CD4-positive, CD25-positive, alpha-beta regulatory T cell (primary cell): Measurements from ENCODE around the gene SELENOF. TPM values are rescaled to one million over a fixed set of nuclear protein-coding genes. Genes with fewer than 3 reads are reported as not detected.

ENCODE experiments used
- ATAC-seq, 2 donors: fragments of 150-1000 bp; cut with Tn5 transposase; one replicate each; pipeline ENCODE4 v1.10.0; 2021; ENCODE audit warnings: low read depth in 2 of 2, moderate number of reproducible peaks in 2 of 2, moderate library complexity in 1 of 2
- DNase-seq, 3 donors: peaks; one replicate each; pipeline versions ENCODE4 v3.0.0 to v3.0.0-alpha.2; 2012 to 2022; ENCODE audit warnings: mixed read lengths in 1 of 3
- H3K27ac ChIP-seq: one replicate; pipeline ENCODE4 v1.7.0; 2013; ENCODE audit warnings: mild to moderate bottlenecking, low read length; ENCODE audit not compliant: insufficient read depth, poor library complexity, severe bottlenecking
- H3K27me3 ChIP-seq: one replicate; pipeline ENCODE4 v1.7.0; 2013; ENCODE audit warnings: low read length; ENCODE audit not compliant: control insufficient read depth, insufficient read depth
- H3K36me3 ChIP-seq: one replicate; pipeline ENCODE4 v1.7.0; 2013; ENCODE audit warnings: mild to moderate bottlenecking, low read length, moderate library complexity; ENCODE audit not compliant: control insufficient read depth, insufficient read depth
- H3K4me1 ChIP-seq: 2 replicates; pipeline ENCODE4 v1.7.0; 2013; ENCODE audit warnings: mild to moderate bottlenecking, low read length; ENCODE audit not compliant: insufficient read depth, control insufficient read depth, poor library complexity, severe bottlenecking
- H3K4me3 ChIP-seq: one replicate; pipeline ENCODE4 v1.7.0; 2013; ENCODE audit warnings: low read depth, mild to moderate bottlenecking, low read length, moderate library complexity
- H3K9me3 ChIP-seq, 2 experiments: 1 replicate in 1 of 2; 2 replicates in 1 of 2; pipeline ENCODE4 v1.7.0; 2013; ENCODE audit warnings: low read length in 2 of 2, mild to moderate bottlenecking in 1 of 2, moderate library complexity in 1 of 2; ENCODE audit not compliant: control insufficient read depth in 2 of 2
- H3K27ac Mint-ChIP-seq, 3 donors: one replicate each; pipeline ENCODE4 v1.8.0; 2020 to 2022; ENCODE audit warnings: mild to moderate bottlenecking in 3 of 3, mixed read lengths in 3 of 3, moderate library complexity in 2 of 3
- H3K27me3 Mint-ChIP-seq: one replicate; pipeline ENCODE4 v1.8.0; 2022; ENCODE audit warnings: mild to moderate bottlenecking, mixed read lengths
- H3K36me3 Mint-ChIP-seq: one replicate; pipeline ENCODE4 v1.8.0; 2020; ENCODE audit warnings: mixed read lengths
- H3K4me1 Mint-ChIP-seq, 4 donors: one replicate each; pipeline ENCODE4 v1.8.0; 2020 to 2022; ENCODE audit warnings: mixed read lengths in 4 of 4, mild to moderate bottlenecking in 1 of 4
- H3K4me3 Mint-ChIP-seq, 4 donors: one replicate each; pipeline ENCODE4 v1.8.0; 2020 to 2022; ENCODE audit warnings: mild to moderate bottlenecking in 4 of 4, mixed read lengths in 4 of 4, moderate library complexity in 3 of 4
- H3K9me3 Mint-ChIP-seq, 7 donors: one replicate each; pipeline ENCODE4 v1.8.0; 2020 to 2022; ENCODE audit warnings: mixed read lengths in 7 of 7, mild to moderate bottlenecking in 3 of 7, moderate library complexity in 2 of 7
- polyA plus RNA-seq, 4 donors: library from polyadenylated mRNA; unstranded; fragments of 300-500 nt; fragmentation: Illumina TruSeq; gene quantifications; one replicate each; pipeline ENCODE4 v1.2.3, GENCODE V29; 2021
- total RNA-seq: library from RNA; stranded (reverse); gene quantifications from one replicate; pipeline ENCODE4 v1.2.3, GENCODE V29; 2022

The SELENOF gene
- total and polyA plus RNA-seq, 5 donors from 2014 or later = 128 to 322 (median 295) TPM

- Mint-ChIP-seq H3K36me3 (peaks cover 4% of the 10 kb centered on the region), H3K27me3 (no peaks in the 10 kb centered on the region), H3K27ac (no peak overlapping the region), H3K4me1 (peaks cover 0 to 18% (median 12%) of the 10 kb centered on the region in 4 donors), H3K9me3 (no peaks in the 10 kb centered on the region), H3K4me3 (peak overlapping the region in 1 of 4 donors; percentile 53)
- H3K9me3 ChIP-seq = no peaks in the 10 kb centered on the region
- ATAC-seq = no peak
- no peak overlapping the region for H3K27ac ChIP-seq
- no peaks in the 10 kb centered on the region for H3K27me3 ChIP-seq
- no peak overlapping the region for H3K4me3 ChIP-seq
- no peaks in the 10 kb centered on the region for H3K4me1 ChIP-seq
- H3K36me3 ChIP-seq = no peaks in the 10 kb centered on the region
- no peak for DNase-seq
Observed at GRCh38 chr1:86950712-86951419, 36.9 kb upstream of the SELENOF start.

- Mint-ChIP-seq H3K4me3 (no peak overlapping the region), H3K9me3 (no peaks in the 10 kb centered on the region), H3K36me3 (peaks cover 4% of the 10 kb centered on the region), H3K4me1 (peaks cover 5 to 17% (median 8%) of the 10 kb centered on the region in 4 donors), H3K27ac (no peak overlapping the region), H3K27me3 (no peaks in the 10 kb centered on the region)
- DNase-seq = no peak
- Histone ChIP-seq H3K4me3 (no peak overlapping the region), H3K27me3 (no peaks in the 10 kb centered on the region), H3K36me3 (no peaks in the 10 kb centered on the region), H3K9me3 (no peaks in the 10 kb centered on the region), H3K27ac (no peak overlapping the region), H3K4me1 (no peaks in the 10 kb centered on the region)
- no peak for ATAC-seq
Observed at GRCh38 chr1:86948212-86948611, 34.3 kb upstream of the SELENOF start.

- H3K4me1 Mint-ChIP-seq = peaks cover 1 to 22% (median 19%) of the 10 kb centered on the region in 4 donors
- no peak for ATAC-seq
- H3K27ac ChIP-seq = no peak overlapping the region
- no peak for DNase-seq
- no peaks in the 10 kb centered on the region for H3K27me3 ChIP-seq
- no peaks in the 10 kb centered on the region for H3K9me3 ChIP-seq
- no peaks in the 10 kb centered on the region for H3K27me3 Mint-ChIP-seq
- no peaks in the 10 kb centered on the region for H3K9me3 Mint-ChIP-seq
- H3K36me3 Mint-ChIP-seq = peaks cover 3% of the 10 kb centered on the region
- H3K4me3 ChIP-seq = no peak overlapping the region
- H3K4me3 Mint-ChIP-seq = no peak overlapping the region
- H3K36me3 ChIP-seq = no peaks in the 10 kb centered on the region
- H3K27ac Mint-ChIP-seq = no peak overlapping the region
- H3K4me1 ChIP-seq = no peaks in the 10 kb centered on the region
Observed at GRCh38 chr1:86942743-86943142, 28.8 kb upstream of the SELENOF start.

- H3K4me3 Mint-ChIP-seq = no peak overlapping the region
- ATAC-seq (no peak), DNase-seq (no peak)
Observed at GRCh38 chr1:86942042-86942441, 28.1 kb upstream of the SELENOF start.

GRCh38 chr1:86940599-86940998 is 26.7 kb upstream of the SELENOF start:
- Mint-ChIP-seq H3K9me3 (no peaks in the 10 kb centered on the region), H3K27me3 (no peaks in the 10 kb centered on the region)
- ATAC-seq = no peak

More at GRCh38 chr1:86942042-86942441, 28.1 kb upstream of the SELENOF start:
- Histone ChIP-seq H3K27me3 (no peaks in the 10 kb centered on the region), H3K27ac (no peak overlapping the region), H3K9me3 (no peaks in the 10 kb centered on the region), H3K36me3 (no peaks in the 10 kb centered on the region), H3K4me1 (no peaks in the 10 kb centered on the region), H3K4me3 (no peak overlapping the region)
- Mint-ChIP-seq H3K9me3 (no peaks in the 10 kb centered on the region), H3K36me3 (no peaks in the 10 kb centered on the region), H3K27ac (peak overlapping the region in 1 of 3 donors; percentile 5), H3K4me1 (peaks cover 0 to 28% (median 18%) of the 10 kb centered on the region in 4 donors), H3K27me3 (no peaks in the 10 kb centered on the region)

GRCh38 chr1:86939406-86939805 is 25.5 kb upstream of the SELENOF start:
- H3K4me3 Mint-ChIP-seq = no peak overlapping the region
- peaks cover 0 to 22% (median 15%) of the 10 kb centered on the region in 4 donors for H3K4me1 Mint-ChIP-seq
- H3K27me3 ChIP-seq = no peaks in the 10 kb centered on the region
- H3K27ac Mint-ChIP-seq = no peak overlapping the region
- ATAC-seq (no peak), DNase-seq (no peak)
- H3K4me1 ChIP-seq = no peaks in the 10 kb centered on the region
- no peak overlapping the region for H3K4me3 ChIP-seq
- no peaks in the 10 kb centered on the region for H3K27me3 Mint-ChIP-seq
- no peak overlapping the region for H3K27ac ChIP-seq
- H3K9me3 Mint-ChIP-seq = no peaks in the 10 kb centered on the region
- no peaks in the 10 kb centered on the region for H3K36me3 Mint-ChIP-seq
- H3K36me3 ChIP-seq = no peaks in the 10 kb centered on the region
- H3K9me3 ChIP-seq = no peaks in the 10 kb centered on the region

More at GRCh38 chr1:86940599-86940998, 26.7 kb upstream of the SELENOF start:
- H3K27ac Mint-ChIP-seq = no peak overlapping the region
- H3K36me3 ChIP-seq = no peaks in the 10 kb centered on the region
- no peak for DNase-seq
- no peaks in the 10 kb centered on the region for H3K4me1 ChIP-seq
- no peaks in the 10 kb centered on the region for H3K27me3 ChIP-seq
- no peak overlapping the region for H3K27ac ChIP-seq
- H3K4me3 ChIP-seq = no peak overlapping the region
- peaks cover 0 to 26% (median 14%) of the 10 kb centered on the region in 4 donors for H3K4me1 Mint-ChIP-seq
- H3K36me3 Mint-ChIP-seq = no peaks in the 10 kb centered on the region
- no peaks in the 10 kb centered on the region for H3K9me3 ChIP-seq
- H3K4me3 Mint-ChIP-seq = no peak overlapping the region

GRCh38 chr1:86938855-86939254 is 24.9 kb upstream of the SELENOF start:
- Histone ChIP-seq H3K27ac (no peak overlapping the region), H3K4me1 (no peaks in the 10 kb centered on the region), H3K36me3 (no peaks in the 10 kb centered on the region), H3K9me3 (no peaks in the 10 kb centered on the region), H3K4me3 (no peak overlapping the region), H3K27me3 (no peaks in the 10 kb centered on the region)
- Mint-ChIP-seq H3K27ac (no peak overlapping the region), H3K27me3 (no peaks in the 10 kb centered on the region), H3K4me1 (peaks cover 4 to 23% (median 19%) of the 10 kb centered on the region in 4 donors), H3K4me3 (no peak overlapping the region), H3K9me3 (no peaks in the 10 kb centered on the region), H3K36me3 (no peaks in the 10 kb centered on the region)
- DNase-seq (no peak), ATAC-seq (no peak)

- no peak overlapping the region for H3K4me3 ChIP-seq
- no peak overlapping the region for H3K4me3 Mint-ChIP-seq
- no peak overlapping the region for H3K27ac ChIP-seq
- H3K27me3 Mint-ChIP-seq = no peaks in the 10 kb centered on the region
- no peaks in the 10 kb centered on the region for H3K27me3 ChIP-seq
- ATAC-seq = no peak
- H3K4me1 ChIP-seq = no peaks in the 10 kb centered on the region
- DNase-seq = no peak
- no peaks in the 10 kb centered on the region for H3K9me3 ChIP-seq
- H3K4me1 Mint-ChIP-seq = peaks cover 8 to 27% (median 23%) of the 10 kb centered on the region in 4 donors
- H3K36me3 ChIP-seq = no peaks in the 10 kb centered on the region
- H3K36me3 Mint-ChIP-seq = no peaks in the 10 kb centered on the region
- H3K27ac Mint-ChIP-seq = peak overlapping the region in 1 of 3 donors; percentile 22
- no peaks in the 10 kb centered on the region for H3K9me3 Mint-ChIP-seq
Observed at GRCh38 chr1:86938450-86938849, 24.5 kb upstream of the SELENOF start.
